OCI-LY1 (cell line): ENCODE results near the gene S100Z.

Experiments
- EZH2 ChIP-seq: fragments of 200-600 bp; sonication (generic), shearing (Covaris generic); IDR thresholded peaks from 2 replicates; pipeline ENCODE4 v1.8.0; 2017; ENCODE audit warnings: borderline replicate concordance, mixed run types, mild to moderate bottlenecking, antibody characterized with exemption, low read length, moderate library complexity, mixed read lengths
- TF ChIP-seq, protein P1 (sequence below): fragments of 200-600 bp; sonication (generic), shearing (Covaris generic); IDR thresholded peaks from 2 replicates; pipeline ENCODE4 v1.5.1; 2017; ENCODE audit warnings: mild to moderate bottlenecking, antibody characterized with exemption, low read length, moderate library complexity, mixed read lengths

DNA sequence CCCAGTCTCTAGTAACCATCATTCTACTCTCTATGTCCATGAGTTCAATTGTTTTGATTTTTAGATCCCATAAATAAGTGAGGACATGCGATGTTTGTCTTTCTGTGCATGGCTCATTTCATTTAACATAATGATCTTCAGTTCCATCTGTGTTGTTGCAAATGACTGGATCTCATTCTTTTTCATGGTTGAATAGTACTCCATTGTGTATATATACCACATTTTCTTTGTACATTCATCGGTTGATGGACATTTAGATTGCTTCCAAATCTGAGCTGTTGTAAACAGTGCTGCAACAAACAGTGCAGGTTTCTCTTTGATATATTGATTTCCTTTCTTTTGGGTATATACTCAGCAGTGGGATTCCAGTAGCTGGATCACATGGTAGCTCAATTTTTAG is 46.4 kb downstream of the S100Z start:
- no peak for TF ChIP-seq EZH2
- TF ChIP-seq, protein P1, sequence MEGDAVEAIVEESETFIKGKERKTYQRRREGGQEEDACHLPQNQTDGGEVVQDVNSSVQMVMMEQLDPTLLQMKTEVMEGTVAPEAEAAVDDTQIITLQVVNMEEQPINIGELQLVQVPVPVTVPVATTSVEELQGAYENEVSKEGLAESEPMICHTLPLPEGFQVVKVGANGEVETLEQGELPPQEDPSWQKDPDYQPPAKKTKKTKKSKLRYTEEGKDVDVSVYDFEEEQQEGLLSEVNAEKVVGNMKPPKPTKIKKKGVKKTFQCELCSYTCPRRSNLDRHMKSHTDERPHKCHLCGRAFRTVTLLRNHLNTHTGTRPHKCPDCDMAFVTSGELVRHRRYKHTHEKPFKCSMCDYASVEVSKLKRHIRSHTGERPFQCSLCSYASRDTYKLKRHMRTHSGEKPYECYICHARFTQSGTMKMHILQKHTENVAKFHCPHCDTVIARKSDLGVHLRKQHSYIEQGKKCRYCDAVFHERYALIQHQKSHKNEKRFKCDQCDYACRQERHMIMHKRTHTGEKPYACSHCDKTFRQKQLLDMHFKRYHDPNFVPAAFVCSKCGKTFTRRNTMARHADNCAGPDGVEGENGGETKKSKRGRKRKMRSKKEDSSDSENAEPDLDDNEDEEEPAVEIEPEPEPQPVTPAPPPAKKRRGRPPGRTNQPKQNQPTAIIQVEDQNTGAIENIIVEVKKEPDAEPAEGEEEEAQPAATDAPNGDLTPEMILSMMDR: no peak
